NT2/D1 (cell line): Measurements from ENCODE around the gene MEI4.

Source experiments
- DNase-seq: peaks from one replicate; pipeline ENCODE4 v3.0.0-alpha.2; 2011; ENCODE audit warnings: low read depth, low spot score
- H3K27me3 ChIP-seq: 2 replicates; pipeline ENCODE4 v1.6.0; 2011; ENCODE audit warnings: mild to moderate bottlenecking; ENCODE audit not compliant: insufficient read length, insufficient read depth
- H3K36me3 ChIP-seq: 2 replicates; pipeline ENCODE4 v1.6.1; 2011; ENCODE audit warnings: mild to moderate bottlenecking, low read length, mixed read lengths; ENCODE audit not compliant: insufficient read depth, insufficient read length
- H3K4me1 ChIP-seq: 2 replicates; pipeline ENCODE4 v1.5.1; 2011; ENCODE audit not compliant: insufficient read depth, insufficient read length
- H3K4me3 ChIP-seq: 2 replicates; pipeline ENCODE4 v1.5.1; 2011; ENCODE audit warnings: low read depth; ENCODE audit not compliant: insufficient read length
- H3K9ac ChIP-seq: 2 replicates; pipeline ENCODE4 v1.6.0; 2011; ENCODE audit warnings: low read depth; ENCODE audit not compliant: insufficient read length
- H3K9me3 ChIP-seq: 2 replicates; pipeline ENCODE4 v1.5.1; 2011; ENCODE audit warnings: mild to moderate bottlenecking, low read length; ENCODE audit not compliant: insufficient read depth
- SUZ12 ChIP-seq: IDR thresholded peaks from 2 replicates; pipeline ENCODE4 v1.6.1; 2011; ENCODE audit not compliant: insufficient read length, insufficient read depth; ENCODE audit errors: extremely low read depth
- YY1 ChIP-seq: IDR thresholded peaks from 2 replicates; pipeline ENCODE4 v1.6.1; 2011; ENCODE audit not compliant: insufficient read length, insufficient read depth
- ZNF274 ChIP-seq: IDR thresholded peaks from 2 replicates; pipeline ENCODE4 v1.6.1; 2011; ENCODE audit warnings: mild to moderate bottlenecking, low read depth, low read length

The MEI4 gene

DNA sequence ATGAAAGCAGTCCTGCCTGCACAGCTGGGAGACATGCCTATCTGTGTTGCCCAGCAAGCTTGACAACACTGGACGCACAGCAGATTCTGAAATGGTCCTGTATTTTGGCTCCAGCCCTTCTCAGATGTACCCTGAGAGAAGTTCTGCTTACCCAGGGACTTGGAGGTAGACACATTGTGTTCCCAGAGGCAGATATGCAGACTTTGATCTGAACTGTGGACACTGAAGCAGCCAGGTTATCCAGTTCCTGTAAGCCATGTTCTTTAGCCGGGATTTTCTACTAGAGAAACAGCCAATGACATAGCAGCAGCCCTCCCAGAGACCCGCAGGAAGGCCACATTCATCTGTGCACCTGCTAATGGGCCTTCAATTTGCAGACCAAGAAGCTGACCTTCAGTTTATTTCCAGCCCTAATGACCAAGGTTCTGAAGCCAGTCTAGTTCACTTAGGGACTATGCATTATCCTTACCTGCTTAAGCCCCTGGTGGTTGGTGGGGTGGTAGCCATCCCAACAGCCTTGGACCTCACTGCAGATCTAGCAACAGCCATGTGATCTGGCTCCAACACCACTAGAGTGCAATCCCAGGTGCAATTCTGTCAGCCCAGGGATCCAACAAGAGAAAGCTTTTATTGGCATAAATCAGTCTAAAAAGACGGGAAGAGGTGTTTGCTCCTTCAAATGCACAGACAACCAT, 134.2 kb downstream of the MEI4 start:
- no peaks in the 10 kb centered on the region for H3K36me3 ChIP-seq
- H3K4me3 ChIP-seq, result no peak overlapping the region
- DNase-seq, result no peak
- H3K27me3 ChIP-seq, result no peaks in the 10 kb centered on the region
- no peaks in the 10 kb centered on the region for H3K4me1 ChIP-seq
- H3K9ac ChIP-seq, result no peak overlapping the region
- no peaks in the 10 kb centered on the region for H3K9me3 ChIP-seq
- TF ChIP-seq ZNF274 (no peak), YY1 (no peak), SUZ12 (no peak)

DNA sequence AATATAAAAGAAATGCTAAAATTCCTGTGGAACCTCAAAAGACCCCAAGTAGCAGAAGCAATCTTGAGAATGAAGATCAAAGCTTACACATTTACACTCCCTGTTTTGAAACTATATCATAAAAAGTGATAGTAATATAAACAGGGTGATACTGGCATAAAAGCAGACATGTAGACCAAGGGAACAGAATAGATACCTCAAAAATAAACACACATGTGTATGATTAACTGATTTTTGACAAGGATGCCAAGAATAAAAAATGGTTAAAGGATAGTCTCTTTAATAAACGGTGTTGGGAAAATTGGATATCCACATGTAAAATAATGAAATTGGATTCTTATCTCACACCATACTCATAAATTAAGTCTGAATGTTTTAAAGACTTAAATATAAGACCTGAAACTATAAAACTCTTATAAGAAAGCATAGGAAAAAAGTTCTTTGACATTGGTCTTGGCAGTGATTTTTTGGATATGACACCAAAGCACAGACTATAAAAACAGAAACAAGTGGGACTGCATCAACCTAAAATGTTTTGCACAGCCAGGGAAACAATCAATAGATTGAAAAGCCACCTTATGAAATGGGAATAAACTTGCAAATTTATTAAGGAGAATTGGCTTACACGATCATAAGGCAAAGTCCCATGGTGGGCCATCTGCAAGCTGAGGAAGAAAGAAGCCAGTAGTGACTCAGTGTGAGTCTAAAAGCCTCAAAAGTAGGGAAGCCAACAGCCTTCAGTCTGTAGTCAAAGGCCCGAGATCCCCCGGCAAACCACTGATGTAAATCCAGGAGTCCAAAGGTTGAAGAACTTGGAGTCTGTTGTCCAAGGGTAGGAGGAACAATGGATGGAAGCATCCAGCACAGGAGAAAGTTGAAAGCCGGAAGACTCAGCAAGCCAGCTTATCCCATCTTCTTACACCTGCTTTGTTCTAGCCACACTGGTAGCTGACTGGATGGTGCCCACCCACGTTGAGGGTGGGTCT, 144.3 kb downstream of the MEI4 start:
- TF ChIP-seq SUZ12 (no peak), YY1 (no peak), ZNF274 (no peak)

DNA sequence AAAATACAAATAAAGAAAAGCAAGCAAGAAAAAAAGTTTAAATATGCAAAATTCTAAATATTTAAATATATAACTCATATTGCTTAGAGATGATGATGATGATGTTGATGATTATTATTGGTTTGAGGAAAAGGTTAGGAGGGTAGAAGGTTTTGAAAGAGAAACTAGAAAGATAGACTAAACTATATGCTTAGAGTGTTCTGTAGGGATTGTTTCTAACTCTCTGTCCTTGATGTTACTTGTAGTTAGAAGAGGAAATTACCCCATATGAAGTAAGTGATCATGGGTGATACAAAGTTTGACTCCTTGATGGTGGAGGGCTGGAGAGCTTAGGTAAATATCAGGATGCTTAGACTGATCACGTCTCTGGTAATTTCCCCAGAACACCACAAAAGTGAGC, 159.5 kb downstream of the MEI4 start:
- DNase-seq, result no peak
- H3K36me3 ChIP-seq, result no peaks in the 10 kb centered on the region
- H3K4me3 ChIP-seq, result no peak overlapping the region
- TF ChIP-seq YY1, result no peak
- TF ChIP-seq ZNF274, result no peak
- no peak for TF ChIP-seq SUZ12
- H3K4me1 ChIP-seq, result no peaks in the 10 kb centered on the region
- no peaks in the 10 kb centered on the region for H3K9me3 ChIP-seq
- no peak overlapping the region for H3K9ac ChIP-seq
- no peaks in the 10 kb centered on the region for H3K27me3 ChIP-seq

More for the DNA sequence above, 144.3 kb downstream of the MEI4 start:
- Histone ChIP-seq H3K36me3 (no peaks in the 10 kb centered on the region), H3K9ac (no peak overlapping the region), H3K4me1 (no peaks in the 10 kb centered on the region), H3K4me3 (no peak overlapping the region), H3K9me3 (no peaks in the 10 kb centered on the region), H3K27me3 (no peaks in the 10 kb centered on the region)
- DNase-seq, result no peak

DNA sequence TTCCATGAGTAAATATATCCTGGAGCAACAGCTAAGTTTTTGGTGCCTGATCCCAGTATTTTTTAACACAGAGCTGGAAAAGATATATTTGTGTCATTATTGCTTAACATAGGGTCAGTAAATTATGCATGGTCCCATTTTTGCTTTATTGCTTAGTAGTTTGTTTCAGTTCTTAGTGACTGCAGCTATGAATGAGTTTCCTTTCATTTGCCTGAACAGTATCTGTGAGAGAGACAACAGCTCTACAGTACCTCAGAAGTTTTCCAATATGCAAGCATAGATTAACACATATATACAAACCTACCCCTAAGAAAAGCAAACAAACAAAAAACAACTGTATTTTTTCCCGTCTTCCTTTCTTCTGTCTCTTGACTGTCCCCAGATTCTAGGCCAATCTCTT, 160.3 kb downstream of the MEI4 start:
- H3K36me3 ChIP-seq, result no peaks in the 10 kb centered on the region
- H3K4me3 ChIP-seq, result no peak overlapping the region
- TF ChIP-seq ZNF274 (no peak), YY1 (no peak), SUZ12 (no peak)
- DNase-seq, result no peak
- H3K27me3 ChIP-seq, result no peaks in the 10 kb centered on the region
- H3K9ac ChIP-seq, result no peak overlapping the region
- H3K9me3 ChIP-seq, result no peaks in the 10 kb centered on the region
- no peaks in the 10 kb centered on the region for H3K4me1 ChIP-seq

DNA sequence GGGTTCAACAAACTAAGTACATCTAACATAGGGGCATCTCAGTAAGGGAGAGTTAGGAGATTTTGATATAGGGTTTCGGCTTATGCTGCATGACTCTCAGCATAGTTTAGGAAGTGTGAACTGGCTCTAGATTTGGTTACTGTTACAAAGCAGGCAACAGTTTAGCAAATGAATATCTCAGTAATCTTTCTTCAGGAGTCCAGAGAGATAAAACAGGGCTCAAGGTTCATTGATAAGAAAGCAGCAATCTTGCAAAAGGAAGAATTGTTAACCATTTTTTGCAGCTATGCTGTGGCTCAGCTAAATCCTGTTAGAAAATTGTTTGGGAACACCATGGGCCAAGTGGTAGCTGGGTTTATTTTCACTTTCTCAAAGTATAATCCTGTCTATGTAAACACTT, 161.3 kb downstream of the MEI4 start:
- no peak for TF ChIP-seq SUZ12
- TF ChIP-seq YY1, result no peak
- no peaks in the 10 kb centered on the region for H3K27me3 ChIP-seq
- no peak overlapping the region for H3K4me3 ChIP-seq
- H3K9me3 ChIP-seq, result no peaks in the 10 kb centered on the region
- H3K36me3 ChIP-seq, result no peaks in the 10 kb centered on the region
- H3K4me1 ChIP-seq, result no peaks in the 10 kb centered on the region
- no peak overlapping the region for H3K9ac ChIP-seq
- no peak for DNase-seq

DNA sequence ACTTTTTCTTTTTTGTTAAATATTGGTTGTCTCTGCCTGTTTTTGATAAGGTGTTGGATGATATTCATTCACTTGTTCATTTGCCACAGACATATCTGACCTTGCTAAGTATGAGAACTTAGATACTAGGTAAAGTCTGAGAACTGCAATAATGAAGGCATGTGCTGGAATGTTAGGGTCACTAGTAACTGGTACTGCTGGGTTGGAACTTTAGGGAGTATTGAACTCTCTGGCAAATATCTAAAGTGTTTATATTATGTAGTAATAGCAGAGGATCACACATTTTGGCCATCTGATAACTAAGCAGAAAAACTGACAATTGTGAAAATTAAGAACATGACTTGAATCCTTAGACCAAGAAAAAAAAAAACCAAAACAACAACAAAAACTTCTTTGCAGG, 162.7 kb downstream of the MEI4 start:
- Histone ChIP-seq H3K27me3 (no peaks in the 10 kb centered on the region), H3K36me3 (no peaks in the 10 kb centered on the region), H3K4me1 (no peaks in the 10 kb centered on the region), H3K4me3 (no peak overlapping the region), H3K9me3 (no peaks in the 10 kb centered on the region), H3K9ac (no peak overlapping the region)
- DNase-seq, result no peak
- no peak for TF ChIP-seq ZNF274
- TF ChIP-seq YY1, result no peak
- TF ChIP-seq SUZ12, result no peak

DNA sequence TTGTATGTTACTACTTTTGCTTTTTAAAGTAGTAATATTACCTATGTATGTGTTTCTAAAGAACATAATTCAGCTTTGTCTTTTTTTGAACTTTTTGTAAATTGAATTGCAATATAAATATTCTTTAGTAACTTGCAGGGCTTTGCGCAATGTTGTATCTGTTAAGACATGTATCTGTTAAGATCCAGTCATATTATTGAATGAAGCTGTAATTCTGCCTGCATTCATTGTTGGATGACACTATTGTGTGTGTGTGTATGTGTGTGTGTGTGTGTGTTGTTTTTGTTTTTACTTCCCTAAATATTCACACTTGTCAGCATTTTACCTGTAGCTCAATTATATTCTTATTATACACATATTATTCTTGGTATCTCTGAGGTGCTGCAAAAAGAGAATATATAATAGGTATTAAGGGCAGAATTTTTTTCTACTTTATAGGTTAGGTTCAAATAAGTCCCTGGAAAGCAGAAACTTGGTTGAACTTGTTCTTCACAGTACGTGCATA, 164.0 kb downstream of the MEI4 start:
- no peaks in the 10 kb centered on the region for H3K4me1 ChIP-seq
- H3K9me3 ChIP-seq, result no peaks in the 10 kb centered on the region
- DNase-seq, result no peak
- H3K9ac ChIP-seq, result no peak overlapping the region
- TF ChIP-seq ZNF274, result no peak
- TF ChIP-seq SUZ12, result no peak
- TF ChIP-seq YY1, result no peak
- H3K4me3 ChIP-seq, result no peak overlapping the region
- no peaks in the 10 kb centered on the region for H3K27me3 ChIP-seq
- no peaks in the 10 kb centered on the region for H3K36me3 ChIP-seq
